HEK293 (cell line): ENCODE data around the gene FBXO34.

ENCODE experiments used
- MEIS1 ChIP-seq: sonication (generic); formaldehyde crosslinking; IDR thresholded peaks from 2 replicates; pipeline ENCODE4 v1.8.1; 2022; ENCODE audit warnings: missing genetic modification reagents, mild to moderate bottlenecking, borderline replicate concordance
- OVOL3 ChIP-seq: fragments of 450-650 bp; formaldehyde crosslinking; IDR thresholded peaks from 2 replicates; pipeline ENCODE4 v1.5.1; 2016; ENCODE audit warnings: missing biosample characterization, missing genetic modification characterization
- PBX3 ChIP-seq: sonication (generic); formaldehyde crosslinking; IDR thresholded peaks from 2 replicates; pipeline ENCODE4 v1.8.1; 2022; ENCODE audit warnings: mild to moderate bottlenecking, moderate library complexity, missing genetic modification reagents
- TCF7L2 ChIP-seq: IDR thresholded peaks from 2 replicates; pipeline ENCODE4 v1.6.1; 2011; ENCODE audit warnings: low read depth, mild to moderate bottlenecking, inconsistent platforms, low read length, moderate library complexity, borderline replicate concordance
- ZNF133 ChIP-seq: fragments of 450-650 bp; formaldehyde crosslinking; IDR thresholded peaks from 2 replicates; pipeline ENCODE4 v1.5.1; 2016; ENCODE audit warnings: missing biosample characterization, missing genetic modification characterization
- ZNF211 ChIP-seq: fragments of 450-650 bp; formaldehyde crosslinking; IDR thresholded peaks from 2 replicates; pipeline ENCODE4 v1.5.1; 2016; ENCODE audit warnings: low read depth, missing biosample characterization, missing genetic modification characterization
- ZNF214 ChIP-seq: fragments of 450-650 bp; formaldehyde crosslinking; IDR thresholded peaks from 2 replicates; pipeline ENCODE4 v1.5.1; 2017; ENCODE audit warnings: missing biosample characterization, mild to moderate bottlenecking, missing genetic modification characterization, borderline replicate concordance
- ZNF239 ChIP-seq: fragments of 450-650 bp; formaldehyde crosslinking; IDR thresholded peaks from 2 replicates; pipeline ENCODE4 v1.5.1; 2016; ENCODE audit warnings: missing biosample characterization, missing genetic modification characterization
- ZNF670 ChIP-seq: fragments of 450-650 bp; formaldehyde crosslinking; IDR thresholded peaks from 2 replicates; pipeline ENCODE4 v1.5.1; 2016; ENCODE audit warnings: missing biosample characterization, missing genetic modification characterization, low read depth
- ZSCAN30 ChIP-seq: fragments of 450-650 bp; IDR thresholded peaks from 2 replicates; pipeline ENCODE4 v1.5.1; 2018; ENCODE audit warnings: missing biosample characterization, mild to moderate bottlenecking, missing genetic modification characterization, moderate library complexity
- TF ChIP-seq, protein P1 (sequence below): fragments of 450-650 bp; formaldehyde crosslinking; conservative IDR thresholded peaks from 2 replicates; pipeline ENCODE4 v1.5.1; 2016; ENCODE audit warnings: low read depth, missing biosample characterization, missing genetic modification characterization
- TF ChIP-seq, protein P2 (sequence below): fragments of 450-650 bp; formaldehyde crosslinking; IDR thresholded peaks from 2 replicates; pipeline ENCODE4 v1.5.1; 2016; ENCODE audit warnings: missing biosample characterization, missing genetic modification characterization

DNA sequence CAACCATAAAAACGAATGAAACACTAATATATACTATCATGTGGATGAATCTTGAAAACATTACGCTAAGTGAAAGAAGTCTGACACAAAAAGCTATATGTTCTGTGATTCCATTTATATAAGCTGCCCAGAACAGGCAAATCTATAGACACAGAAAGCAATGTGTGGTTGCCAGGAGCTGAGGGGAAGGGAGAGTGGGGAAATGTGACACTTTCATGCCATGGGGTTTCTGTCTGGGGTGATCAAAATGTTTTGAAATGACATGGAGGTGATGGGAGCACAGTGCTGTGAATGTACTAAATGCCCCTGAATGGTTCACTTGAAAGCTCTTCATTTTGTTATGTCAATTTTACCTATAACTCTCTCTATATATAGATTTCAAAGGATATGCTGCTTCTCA lies 110.3 kb downstream of the FBXO34 start:
- TF ChIP-seq ZNF670 (tag by site-specific recombination) (no peak), TCF7L2 (no peak), ZNF214 (tag by site-specific recombination) (no peak), ZNF133 (tag by site-specific recombination) (no peak), PBX3 (CRISPR knock-in tag) (no peak), ZNF211 (tag by site-specific recombination) (no peak), ZNF239 (tag by site-specific recombination) (no peak), OVOL3 (no peak), MEIS1 (no peak), ZSCAN30 (no peak)
- TF ChIP-seq, protein P1, sequence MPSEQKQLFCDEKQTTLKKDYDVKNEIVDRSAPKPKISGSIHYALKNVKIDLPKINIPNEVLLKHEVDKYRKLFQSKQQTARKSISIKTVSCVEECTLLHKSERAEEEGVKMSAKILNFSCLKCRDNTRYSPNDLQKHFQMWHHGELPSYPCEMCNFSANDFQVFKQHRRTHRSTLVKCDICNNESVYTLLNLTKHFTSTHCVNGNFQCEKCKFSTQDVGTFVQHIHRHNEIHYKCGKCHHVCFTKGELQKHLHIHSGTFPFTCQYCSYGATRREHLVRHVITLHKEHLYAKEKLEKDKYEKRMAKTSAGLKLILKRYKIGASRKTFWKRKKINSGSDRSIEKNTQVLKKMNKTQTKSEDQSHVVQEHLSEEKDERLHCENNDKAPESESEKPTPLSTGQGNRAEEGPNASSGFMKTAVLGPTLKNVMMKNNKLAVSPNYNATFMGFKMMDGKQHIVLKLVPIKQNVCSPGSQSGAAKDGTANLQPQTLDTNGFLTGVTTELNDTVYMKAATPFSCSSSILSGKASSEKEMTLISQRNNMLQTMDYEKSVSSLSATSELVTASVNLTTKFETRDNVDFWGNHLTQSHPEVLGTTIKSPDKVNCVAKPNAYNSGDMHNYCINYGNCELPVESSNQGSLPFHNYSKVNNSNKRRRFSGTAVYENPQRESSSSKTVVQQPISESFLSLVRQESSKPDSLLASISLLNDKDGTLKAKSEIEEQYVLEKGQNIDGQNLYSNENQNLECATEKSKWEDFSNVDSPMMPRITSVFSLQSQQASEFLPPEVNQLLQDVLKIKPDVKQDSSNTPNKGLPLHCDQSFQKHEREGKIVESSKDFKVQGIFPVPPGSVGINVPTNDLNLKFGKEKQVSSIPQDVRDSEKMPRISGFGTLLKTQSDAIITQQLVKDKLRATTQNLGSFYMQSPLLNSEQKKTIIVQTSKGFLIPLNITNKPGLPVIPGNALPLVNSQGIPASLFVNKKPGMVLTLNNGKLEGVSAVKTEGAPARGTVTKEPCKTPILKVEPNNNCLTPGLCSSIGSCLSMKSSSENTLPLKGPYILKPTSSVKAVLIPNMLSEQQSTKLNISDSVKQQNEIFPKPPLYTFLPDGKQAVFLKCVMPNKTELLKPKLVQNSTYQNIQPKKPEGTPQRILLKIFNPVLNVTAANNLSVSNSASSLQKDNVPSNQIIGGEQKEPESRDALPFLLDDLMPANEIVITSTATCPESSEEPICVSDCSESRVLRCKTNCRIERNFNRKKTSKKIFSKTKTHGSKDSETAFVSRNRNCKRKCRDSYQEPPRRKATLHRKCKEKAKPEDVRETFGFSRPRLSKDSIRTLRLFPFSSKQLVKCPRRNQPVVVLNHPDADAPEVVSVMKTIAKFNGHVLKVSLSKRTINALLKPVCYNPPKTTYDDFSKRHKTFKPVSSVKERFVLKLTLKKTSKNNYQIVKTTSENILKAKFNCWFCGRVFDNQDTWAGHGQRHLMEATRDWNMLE = no peak
- TF ChIP-seq, protein P2, sequence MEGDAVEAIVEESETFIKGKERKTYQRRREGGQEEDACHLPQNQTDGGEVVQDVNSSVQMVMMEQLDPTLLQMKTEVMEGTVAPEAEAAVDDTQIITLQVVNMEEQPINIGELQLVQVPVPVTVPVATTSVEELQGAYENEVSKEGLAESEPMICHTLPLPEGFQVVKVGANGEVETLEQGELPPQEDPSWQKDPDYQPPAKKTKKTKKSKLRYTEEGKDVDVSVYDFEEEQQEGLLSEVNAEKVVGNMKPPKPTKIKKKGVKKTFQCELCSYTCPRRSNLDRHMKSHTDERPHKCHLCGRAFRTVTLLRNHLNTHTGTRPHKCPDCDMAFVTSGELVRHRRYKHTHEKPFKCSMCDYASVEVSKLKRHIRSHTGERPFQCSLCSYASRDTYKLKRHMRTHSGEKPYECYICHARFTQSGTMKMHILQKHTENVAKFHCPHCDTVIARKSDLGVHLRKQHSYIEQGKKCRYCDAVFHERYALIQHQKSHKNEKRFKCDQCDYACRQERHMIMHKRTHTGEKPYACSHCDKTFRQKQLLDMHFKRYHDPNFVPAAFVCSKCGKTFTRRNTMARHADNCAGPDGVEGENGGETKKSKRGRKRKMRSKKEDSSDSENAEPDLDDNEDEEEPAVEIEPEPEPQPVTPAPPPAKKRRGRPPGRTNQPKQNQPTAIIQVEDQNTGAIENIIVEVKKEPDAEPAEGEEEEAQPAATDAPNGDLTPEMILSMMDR (tag by site-specific recombination) = no peak
